HG03442 (cell line): Measurements from ENCODE around the gene FBXO45.
A peak's percentile ranks its signal among the peaks of the same experiment; 100 is the strongest.
"Not testable (repeated sequence)": the region's sequence is repeated elsewhere in the genome, so short reads cannot be mapped to it uniquely, and the experiment has no call there.

Source experiments
- ATAC-seq: cut with Tn5 transposase; IDR thresholded peaks from one replicate; pipeline ENCODE4 v1.9.1; 2021; ENCODE audit warnings: mild to moderate bottlenecking, moderate library complexity; ENCODE audit not compliant: unreplicated experiment

FBXO45 gene

GRCh38 chr3:196615234-196615633 lies 46.8 kb downstream of the FBXO45 start:
- not testable (repeated sequence) for ATAC-seq

- ATAC-seq, result no peak
These were observed 48.8 kb downstream of the FBXO45 start for GRCh38 chr3:196617256-196617655.

GRCh38 chr3:196619223-196619622 lies 50.8 kb downstream of the FBXO45 start:
- no peak for ATAC-seq

- ATAC-seq, result not testable (repeated sequence)
These were observed 51.2 kb downstream of the FBXO45 start for GRCh38 chr3:196619627-196620026.

GRCh38 chr3:196620161-196620604 lies 51.7 kb downstream of the FBXO45 start:
- ATAC-seq, result peak; percentile 77

- no peak for ATAC-seq
These were observed 52.2 kb downstream of the FBXO45 start for GRCh38 chr3:196620684-196621083.

GRCh38 chr3:196621611-196622010 lies 53.2 kb downstream of the FBXO45 start:
- ATAC-seq, result no peak

- ATAC-seq, result peak; percentile 45
These were observed 55.8 kb downstream of the FBXO45 start for GRCh38 chr3:196624067-196624790.

- no peak for ATAC-seq
These were observed 56.4 kb downstream of the FBXO45 start for GRCh38 chr3:196624907-196625306.

- no peak for ATAC-seq
These were observed 56.9 kb downstream of the FBXO45 start for GRCh38 chr3:196625331-196625730.

- ATAC-seq, result no peak
These were observed 59.4 kb downstream of the FBXO45 start for GRCh38 chr3:196627918-196628231.

GRCh38 chr3:196629228-196629627 lies 60.8 kb downstream of the FBXO45 start:
- no peak for ATAC-seq

- ATAC-seq, result no peak
These were observed 63.2 kb downstream of the FBXO45 start for GRCh38 chr3:196631682-196632045.

GRCh38 chr3:196632046-196632751 lies 63.7 kb downstream of the FBXO45 start:
- peak; percentile 62 for ATAC-seq

- no peak for ATAC-seq
These were observed 65.2 kb downstream of the FBXO45 start for GRCh38 chr3:196633555-196634151.

- ATAC-seq, result no peak
These were observed 65.8 kb downstream of the FBXO45 start for GRCh38 chr3:196634224-196634623.

GRCh38 chr3:196634829-196635228 lies 66.4 kb downstream of the FBXO45 start:
- ATAC-seq, result no peak

GRCh38 chr3:196636369-196637349 lies 68.2 kb downstream of the FBXO45 start:
- no peak for ATAC-seq

- ATAC-seq, result not testable (repeated sequence)
These were observed 69.5 kb downstream of the FBXO45 start for GRCh38 chr3:196637941-196638340.
